DMS153 treated with DMSO at 0.1 percent for 48 hours (cell line): ENCODE data around the gene BMP8A.

ENCODE experiments used
- DNase-seq: peaks from one replicate; lab custom pipeline; 2025; ENCODE audit not compliant: unreplicated experiment; lab: John Stamatoyannopoulos, UW

The BMP8A gene

DNA sequence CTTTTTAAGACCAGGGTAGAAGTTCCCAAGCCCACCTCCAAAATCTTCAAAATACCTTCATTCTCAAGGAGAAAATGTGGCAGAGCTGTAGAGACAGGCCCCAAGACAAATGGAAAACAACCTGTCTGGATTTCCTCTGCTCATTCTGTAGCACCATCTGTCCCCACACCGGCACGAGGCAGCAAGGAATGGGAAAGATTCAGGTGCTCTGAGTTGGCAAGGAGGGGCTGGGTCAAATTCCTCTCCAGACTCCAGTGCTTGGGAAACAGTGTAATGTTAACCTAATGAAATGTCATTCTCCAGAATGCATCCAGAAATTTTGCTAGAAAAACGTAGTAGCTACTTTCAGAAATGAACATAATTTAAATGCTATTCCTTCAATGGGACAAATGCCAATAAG lies 75.9 kb downstream of the BMP8A start:
- DNase-seq, result no peak

GRCh38 chr1:39568208-39568607 lies 76.8 kb downstream of the BMP8A start:
- no peak for DNase-seq

GRCh38 chr1:39569034-39569433 lies 77.6 kb downstream of the BMP8A start:
- DNase-seq, result no peak

DNA sequence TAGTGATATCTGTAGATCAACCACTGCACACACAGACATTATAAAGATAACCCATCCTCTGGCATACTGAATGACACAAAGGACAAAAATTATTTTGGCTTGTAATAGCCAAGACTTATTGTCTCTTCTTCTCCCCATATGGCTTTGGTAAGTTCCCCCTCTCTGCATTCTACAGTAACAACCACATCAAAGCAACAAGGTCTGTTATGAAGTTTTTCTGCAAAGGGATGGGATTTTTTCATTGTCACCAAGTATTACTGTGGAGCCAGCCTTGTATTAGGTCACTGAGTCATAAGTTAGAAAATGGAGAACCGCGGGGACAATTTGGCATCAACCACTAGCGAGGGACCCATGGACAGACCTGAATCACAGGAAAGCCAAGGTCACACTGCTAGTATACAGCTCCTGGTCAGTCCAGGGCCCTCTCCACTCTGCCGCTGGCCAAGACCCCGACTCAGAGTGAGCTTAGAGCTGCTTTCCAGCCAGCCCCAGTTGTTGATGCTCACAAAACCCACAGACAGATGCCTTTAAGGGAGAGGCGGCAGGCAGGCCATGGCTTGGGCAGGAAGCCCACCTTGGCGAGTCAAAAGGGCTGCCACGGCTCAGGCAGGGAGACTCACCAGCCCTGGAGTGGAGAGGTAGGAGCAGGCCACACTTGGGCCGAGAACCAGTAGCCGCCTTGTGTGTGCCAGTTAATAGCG lies 79.2 kb downstream of the BMP8A start:
- no peak for DNase-seq

DNA sequence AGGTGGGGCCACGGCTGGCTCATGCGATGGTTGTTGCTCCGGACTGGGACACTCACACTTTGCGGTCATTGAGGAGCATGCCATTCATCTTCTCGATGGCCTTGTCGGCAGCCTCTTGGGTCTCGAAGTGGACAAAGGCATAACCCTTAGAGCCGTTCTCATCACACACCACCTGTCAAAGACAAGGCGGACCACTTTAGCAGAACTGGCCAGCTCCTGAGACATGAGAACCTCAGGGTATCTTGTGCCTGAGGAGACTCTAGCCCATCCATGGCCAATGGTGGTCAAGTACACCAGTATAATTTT lies 79.7 kb downstream of the BMP8A start:
- no peak for DNase-seq

DNA sequence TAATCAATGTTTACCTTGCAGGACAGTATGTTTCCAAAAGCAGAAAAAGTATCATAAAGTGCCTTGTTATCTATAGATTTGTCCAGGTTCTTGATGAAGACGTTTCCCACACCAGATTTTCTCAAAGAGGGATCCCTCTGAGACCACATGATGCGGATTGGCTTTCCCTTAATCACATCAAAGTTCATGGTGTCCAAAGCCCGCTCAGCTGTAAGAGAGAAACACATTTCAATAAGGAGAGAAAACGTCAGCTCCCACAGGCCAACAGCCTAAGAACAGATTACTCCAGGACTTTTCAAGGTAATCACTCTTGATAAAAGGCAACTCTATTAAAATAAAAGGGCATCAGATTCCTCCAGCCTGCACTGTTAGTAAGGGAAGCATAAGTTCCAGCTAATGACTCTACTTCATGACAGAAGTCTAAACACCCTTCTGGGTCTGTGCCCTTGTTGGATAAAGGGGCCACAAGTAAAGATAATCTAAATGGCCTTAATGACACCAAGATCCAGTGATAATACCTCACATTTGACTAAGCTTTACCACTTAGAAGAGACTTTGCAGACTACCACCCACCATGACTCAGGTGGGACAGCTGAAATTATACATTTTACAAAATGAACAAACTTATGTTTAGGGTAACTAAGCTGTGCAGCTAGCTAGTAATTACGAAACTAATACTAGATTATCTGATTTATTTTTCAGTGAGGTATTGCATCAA lies 81.1 kb downstream of the BMP8A start:
- no peak for DNase-seq

- DNase-seq, result no peak
Observed at GRCh38 chr1:39573097-39573465, 81.6 kb downstream of the BMP8A start.

DNA sequence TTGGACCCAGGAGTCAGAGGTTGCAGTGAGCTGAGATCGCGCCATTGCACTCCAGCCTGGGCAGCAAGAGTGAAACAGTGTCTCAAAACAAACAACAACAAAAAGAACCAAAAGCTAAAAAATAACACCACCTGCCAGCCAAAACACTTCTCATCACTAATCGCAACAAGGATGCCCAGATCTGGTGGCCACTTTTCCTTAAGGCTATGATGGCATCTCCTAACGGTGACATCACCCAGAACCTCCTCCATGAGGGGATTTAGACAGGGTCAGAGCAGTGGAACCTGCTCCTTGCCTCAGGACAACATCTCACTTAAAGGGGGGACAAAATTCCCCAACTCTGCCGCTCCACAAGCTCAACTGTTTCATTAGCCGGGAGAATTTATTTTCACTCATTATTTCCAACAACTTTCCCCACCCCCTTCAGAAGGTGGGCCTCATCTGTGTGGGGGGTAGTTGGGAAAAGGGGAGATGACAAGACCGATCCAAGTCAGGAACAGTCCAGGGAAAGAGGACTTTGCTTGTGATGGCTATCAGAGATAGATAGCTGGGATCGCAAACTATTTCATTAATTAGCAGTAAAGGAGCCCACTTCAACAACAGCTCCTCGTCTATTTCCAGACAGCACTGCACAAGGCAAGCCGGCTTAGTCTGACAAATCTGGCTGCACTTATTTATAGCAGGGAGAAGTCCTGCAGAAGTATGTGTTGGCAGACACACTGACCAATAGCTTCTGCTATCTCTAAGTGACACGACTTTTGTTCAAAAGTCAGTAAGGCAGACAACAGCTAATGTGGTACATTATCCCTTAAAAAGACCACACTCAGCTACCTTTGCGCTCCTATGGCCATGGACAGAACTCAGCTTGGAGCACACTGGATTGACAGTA lies 82.5 kb downstream of the BMP8A start:
- no peak for DNase-seq

- DNase-seq, result no peak
Observed at GRCh38 chr1:39574646-39575045, 83.2 kb downstream of the BMP8A start.
